Erythroblast (primary cell): ENCODE data around the gene PUS1.

Source experiments
- GATA1 ChIP-seq: IDR thresholded peaks from 2 replicates; pipeline ENCODE4 v1.6.1; 2011; ENCODE audit warnings: low read depth, mild to moderate bottlenecking, control low read depth, low read length, moderate library complexity
- POLR2A ChIP-seq: IDR thresholded peaks from 2 replicates; pipeline ENCODE4 v1.6.1; 2011; ENCODE audit warnings: mild to moderate bottlenecking, low read length

GRCh38 chr12:131986361-131986760 is 57.3 kb downstream of the PUS1 start:
- TF ChIP-seq POLR2A (no peak), GATA1 (no peak)
